CD4-positive, alpha-beta T cell (primary cell): ENCODE data around the gene ARHGEF28. TPM values are rescaled to one million over a fixed set of nuclear protein-coding genes. Genes with fewer than 3 reads are reported as not detected.

ENCODE experiments used
- ATAC-seq: fragments of 200-7000 bp; cut with Tn5 transposase; one replicate; pipeline ENCODE4 v1.10.0; 2022; ENCODE audit warnings: mild to moderate bottlenecking; ENCODE audit not compliant: poor library complexity
- CTCF ChIA-PET: fragments of 350-600 bp; sonication (Branson Sonifier 250); formaldehyde crosslinking; loops from one replicate; lab custom pipeline; 2021; ENCODE audit warnings: antibody characterized with exemption, inconsistent platforms; lab: Charles Lee
- POLR2A ChIA-PET: fragments of 350-600 bp; sonication (Branson Sonifier 250); formaldehyde crosslinking; loops from one replicate; lab custom pipeline; 2021; ENCODE audit warnings: antibody characterized with exemption, inconsistent platforms; lab: Charles Lee
- DNase-seq, 14 experiments: peaks; one replicate each; pipeline ENCODE4 v3.0.0-alpha.2; 2013 to 2020; ENCODE audit warnings: mixed read lengths in 2 of 14
- H3K27ac ChIP-seq, 2 donors: one replicate each; pipeline versions ENCODE4 v1.5.1 to v1.7.0; 2013; ENCODE audit warnings: low read length in 2 of 2, low read depth in 1 of 2, mild to moderate bottlenecking in 1 of 2
- H3K27me3 ChIP-seq, 2 experiments: 1 replicate in 1 of 2; 2 replicates in 1 of 2; pipeline versions ENCODE4 v1.6.1 to v1.7.0; 2013; ENCODE audit warnings: low read length in 2 of 2, control low read depth in 1 of 2, mild to moderate bottlenecking in 1 of 2, moderate library complexity in 1 of 2; ENCODE audit not compliant: insufficient read depth in 2 of 2, control insufficient read depth in 1 of 2
- H3K36me3 ChIP-seq: one replicate; pipeline ENCODE4 v1.6.1; 2013; ENCODE audit warnings: low read length, control low read depth; ENCODE audit not compliant: insufficient read depth
- H3K4me1 ChIP-seq: one replicate; pipeline ENCODE4 v1.6.1; 2013; ENCODE audit warnings: low read length, control low read depth; ENCODE audit not compliant: insufficient read depth
- H3K4me3 ChIP-seq: one replicate; pipeline ENCODE4 v1.5.1; 2013; ENCODE audit warnings: mild to moderate bottlenecking, low read length, moderate library complexity
- H3K9me3 ChIP-seq, 2 experiments: 1 replicate in 1 of 2; 2 replicates in 1 of 2; pipeline versions ENCODE4 v1.6.1 to v1.7.0; 2013; ENCODE audit warnings: low read length in 2 of 2, mild to moderate bottlenecking in 2 of 2, control low read depth in 1 of 2, moderate library complexity in 1 of 2; ENCODE audit not compliant: control insufficient read depth in 1 of 2, insufficient read depth in 1 of 2
- H3K27ac Mint-ChIP-seq: one replicate; pipeline ENCODE4 v1.8.0; 2020; ENCODE audit warnings: mixed read lengths
- H3K27me3 Mint-ChIP-seq: one replicate; pipeline ENCODE4 v1.8.0; 2021; ENCODE audit warnings: mixed read lengths
- H3K36me3 Mint-ChIP-seq: one replicate; pipeline ENCODE4 v1.8.0; 2021; ENCODE audit warnings: low read depth, mixed read lengths
- H3K4me1 Mint-ChIP-seq: one replicate; pipeline ENCODE4 v1.8.0; 2021; ENCODE audit warnings: low read depth, mixed read lengths
- H3K4me3 Mint-ChIP-seq: one replicate; pipeline ENCODE4 v1.8.0; 2020; ENCODE audit warnings: mild to moderate bottlenecking, mixed read lengths
- H3K9me3 Mint-ChIP-seq: one replicate; pipeline ENCODE4 v1.8.0; 2020; ENCODE audit warnings: mixed read lengths
- CTCF ChIP-seq: fragments of 200-600 bp; IDR thresholded peaks from one replicate; pipeline ENCODE4 v1.8.0; 2022; ENCODE audit warnings: antibody characterized with exemption, mild to moderate bottlenecking
- intact Hi-C, 2 experiments: fragments of 100-400 bp; cut with DNase I in 1 of 2; cut with micrococcal nuclease in 1 of 2; formaldehyde crosslinking; loops; one replicate each; pipeline versions ENCODE4 v1.15.1 to v1.9.0; 2023 to 2025; cut with DNase I, micrococcal nuclease
- polyA plus RNA-seq, 2 donors: library from polyadenylated mRNA; unstranded; fragments of 120-200 nt; gene quantifications; one replicate each; pipeline ENCODE4 v1.2.1, GENCODE V29; 2013
- total RNA-seq, 174 experiments: library from RNA in 2 of 174; stranded (reverse) in 2 of 174; gene quantifications; one replicate each; pipeline ENCODE4 v1.2.3 and lab custom pipeline; 2021 to 2026

Gene ARHGEF28
- total RNA-seq = not detected
- polyA plus RNA-seq (2013, experiment 1 of 2) = 0.10 TPM
- polyA plus RNA-seq (2013, experiment 2 of 2) = 0.07 TPM
- total RNA-seq (lab: John Stamatoyannopoulos, UW) = 0 to 1.3 (median 0.17) reads per million in 172 experiments

- peaks cover 11% of the 10 kb centered on the region for H3K4me1 ChIP-seq
- no peak for ATAC-seq
- ChIA-PET POLR2A (no interaction called here), CTCF (no interaction called here)
- no peaks in the 10 kb centered on the region for H3K9me3 ChIP-seq
- Mint-ChIP-seq H3K27ac (no peak within 1 kb of the TSS), H3K27me3 (peaks cover 62% of the 10 kb centered on the region), H3K9me3 (no peaks in the 10 kb centered on the region), H3K4me3 (peak within 1 kb of the TSS; percentile 85), H3K36me3 (no peaks in the 10 kb centered on the region), H3K4me1 (peaks cover 5% of the 10 kb centered on the region)
- no peaks in the 10 kb centered on the region for H3K36me3 ChIP-seq
- no peak within 1 kb of the TSS for H3K27ac ChIP-seq
- TF ChIP-seq CTCF = no peak
- H3K27me3 ChIP-seq = peaks cover 26 to 44% of the 10 kb centered on the region in 2 experiments
- H3K4me3 ChIP-seq = peak within 1 kb of the TSS; percentile 26
- intact Hi-C loops = no loop called here
- DNase-seq = peak in 7 of 14 experiments; percentile 3 to 44 (median 11)
These were observed at the start of gene ARHGEF28 for GRCh38 chr5:73625944-73626811. ARHGEF28 (plus strand) TSS chr5:73626196; CDS start chr5:73684852, 58,656 bp downstream.

GRCh38 chr5:73582285-73583145, 43.5 kb upstream of the ARHGEF28 start:
- no peaks in the 10 kb centered on the region for H3K9me3 Mint-ChIP-seq
- H3K36me3 Mint-ChIP-seq = peaks cover 39% of the 10 kb centered on the region
- ATAC-seq (no peak), DNase-seq (no peak)
- H3K4me1 Mint-ChIP-seq = no peaks in the 10 kb centered on the region
- TF ChIP-seq CTCF = no peak
- no peak overlapping the region for H3K4me3 ChIP-seq
- H3K4me3 Mint-ChIP-seq = no peak overlapping the region
- no peaks in the 10 kb centered on the region for H3K9me3 ChIP-seq
- intact Hi-C loops = no loop called here
- ChIA-PET POLR2A (no interaction called here), CTCF (interaction anchor here (1.0 kb wide), 1 partner anchor 9 kb away, joined by 5 read pairs; no protein-coding TSS in a partner anchor)
- peaks cover 32% of the 10 kb centered on the region for H3K36me3 ChIP-seq
- H3K27ac ChIP-seq = no peak overlapping the region
- H3K27me3 Mint-ChIP-seq = no peaks in the 10 kb centered on the region
- H3K4me1 ChIP-seq = no peaks in the 10 kb centered on the region
- H3K27me3 ChIP-seq = no peaks in the 10 kb centered on the region
- H3K27ac Mint-ChIP-seq = no peak overlapping the region

- Histone ChIP-seq H3K27me3 (no peaks in the 10 kb centered on the region), H3K27ac (no peak overlapping the region), H3K4me1 (no peaks in the 10 kb centered on the region), H3K4me3 (no peak overlapping the region), H3K9me3 (no peaks in the 10 kb centered on the region), H3K36me3 (no peaks in the 10 kb centered on the region)
- DNase-seq = no peak
- intact Hi-C loops = no loop called here
- no peak for ATAC-seq
- no peaks in the 10 kb centered on the region for H3K4me1 Mint-ChIP-seq
- no peaks in the 10 kb centered on the region for H3K36me3 Mint-ChIP-seq
- no peaks in the 10 kb centered on the region for H3K9me3 Mint-ChIP-seq
- no peak for TF ChIP-seq CTCF
- H3K27me3 Mint-ChIP-seq = no peaks in the 10 kb centered on the region
- H3K4me3 Mint-ChIP-seq = no peak overlapping the region
- POLR2A ChIA-PET = no interaction called here
- H3K27ac Mint-ChIP-seq = no peak overlapping the region
- CTCF ChIA-PET = no interaction called here
These were observed 38.1 kb upstream of the ARHGEF28 start for GRCh38 chr5:73587923-73588322.
